HFFc6 (cell line): Measurements from ENCODE around the gene SEPTIN10. TPM values are rescaled to one million over a fixed set of nuclear protein-coding genes. Genes with fewer than 3 reads are reported as not detected.

Experiments used
- DNase-seq: peaks from one replicate; pipeline ENCODE4 v3.0.0-alpha.2; 2018
- H3K27ac Mint-ChIP-seq: 2 replicates; pipeline ENCODE4 v1.8.0; 2020; ENCODE audit warnings: mild to moderate bottlenecking, mixed read lengths
- H3K27me3 Mint-ChIP-seq: 2 replicates; pipeline ENCODE4 v1.8.0; 2021; ENCODE audit warnings: mild to moderate bottlenecking, moderate library complexity, mixed read lengths; ENCODE audit not compliant: insufficient read depth
- H3K36me3 Mint-ChIP-seq: 2 replicates; pipeline ENCODE4 v1.8.0; 2021; ENCODE audit warnings: low read depth, mixed read lengths
- H3K4me1 Mint-ChIP-seq: 2 replicates; pipeline ENCODE4 v1.8.0; 2020; ENCODE audit warnings: low read depth, mixed read lengths
- H3K4me3 Mint-ChIP-seq: 2 replicates; pipeline ENCODE4 v1.8.0; 2020; ENCODE audit warnings: mild to moderate bottlenecking, moderate library complexity, mixed read lengths
- H3K9me3 Mint-ChIP-seq: 2 replicates; pipeline ENCODE4 v1.8.0; 2020; ENCODE audit warnings: mild to moderate bottlenecking, mixed read lengths
- CTCF ChIP-seq: fragments of 200-600 bp; sonication (generic); IDR thresholded peaks from 2 replicates; pipeline ENCODE4 v1.5.0; 2021; ENCODE audit warnings: antibody characterized with exemption, mild to moderate bottlenecking
- total RNA-seq, 6 experiments: library from RNA; stranded (reverse); fragmentation: NEBNext Ultra II Directional; extraction: Animal tissue kit (Norgen Biotek cat#: 25700); gene quantifications; 2 replicates in 1 of 6; 3 replicates in 5 of 6; pipeline ENCODE4 v1.2.3, GENCODE V29; 2021

The SEPTIN10 gene
- total RNA-seq, 6 experiments from 2014 or later, result 102 to 127 (median 114) TPM

GRCh38 chr2:109532728-109533076 lies 81.1 kb downstream of the SEPTIN10 start:
- Mint-ChIP-seq H3K9me3 (no peaks in the 10 kb centered on the region), H3K4me1 (peaks cover 4% of the 10 kb centered on the region; the same call in 1 of the 2 replicates), H3K4me3 (no peak overlapping the region), H3K36me3 (no peaks in the 10 kb centered on the region), H3K27me3 (peaks cover 40% of the 10 kb centered on the region), H3K27ac (no peak overlapping the region)
- no peak for DNase-seq
- TF ChIP-seq CTCF, result no peak

GRCh38 chr2:109531896-109532727 lies 81.7 kb downstream of the SEPTIN10 start:
- Mint-ChIP-seq H3K27ac (no peak overlapping the region), H3K4me3 (no peak overlapping the region), H3K4me1 (peaks cover 4% of the 10 kb centered on the region; the same call in 1 of the 2 replicates), H3K27me3 (peaks cover 40% of the 10 kb centered on the region), H3K36me3 (no peaks in the 10 kb centered on the region), H3K9me3 (no peaks in the 10 kb centered on the region)
- TF ChIP-seq CTCF, result no peak
- no peak for DNase-seq

- Mint-ChIP-seq H3K27ac (no peak overlapping the region), H3K9me3 (no peaks in the 10 kb centered on the region), H3K4me3 (no peak overlapping the region), H3K27me3 (peaks cover 40% of the 10 kb centered on the region), H3K4me1 (peaks cover 4% of the 10 kb centered on the region; the same call in 1 of the 2 replicates), H3K36me3 (no peaks in the 10 kb centered on the region)
- DNase-seq, result no peak
- TF ChIP-seq CTCF, result no peak
Observed at GRCh38 chr2:109531221-109531620, 82.5 kb downstream of the SEPTIN10 start.

- Mint-ChIP-seq H3K36me3 (no peaks in the 10 kb centered on the region), H3K4me1 (peaks cover 4% of the 10 kb centered on the region; the same call in 1 of the 2 replicates), H3K4me3 (no peak overlapping the region), H3K27me3 (peaks cover 40% of the 10 kb centered on the region), H3K27ac (no peak overlapping the region), H3K9me3 (no peaks in the 10 kb centered on the region)
- no peak for TF ChIP-seq CTCF
- DNase-seq, result no peak
Observed at GRCh38 chr2:109530712-109531111, 83.1 kb downstream of the SEPTIN10 start.

- Mint-ChIP-seq H3K4me3 (no peak overlapping the region), H3K27ac (no peak overlapping the region), H3K4me1 (peaks cover 4% of the 10 kb centered on the region; the same call in 1 of the 2 replicates), H3K36me3 (no peaks in the 10 kb centered on the region), H3K9me3 (no peaks in the 10 kb centered on the region), H3K27me3 (peaks cover 40% of the 10 kb centered on the region)
- no peak for TF ChIP-seq CTCF
- DNase-seq, result no peak
Observed at GRCh38 chr2:109529532-109530449, 84.0 kb downstream of the SEPTIN10 start.
